COR-L47 (cell line): ENCODE results near the gene SND1.

Source experiments
- DNase-seq: peaks from one replicate; lab custom pipeline; 2025; lab: John Stamatoyannopoulos, UW

SND1 gene

GRCh38 chr7:128071801-128072200 lies 419.8 kb downstream of the SND1 start:
- no peak for DNase-seq

GRCh38 chr7:128073671-128074310 lies 421.8 kb downstream of the SND1 start:
- DNase-seq = no peak

GRCh38 chr7:128074336-128074735 lies 422.3 kb downstream of the SND1 start:
- no peak for DNase-seq

GRCh38 chr7:128074736-128075135 lies 422.7 kb downstream of the SND1 start:
- DNase-seq = no peak

- DNase-seq = no peak
Observed at GRCh38 chr7:128075242-128076095, 423.5 kb downstream of the SND1 start.

GRCh38 chr7:128076196-128076795 lies 424.3 kb downstream of the SND1 start:
- DNase-seq = no peak

GRCh38 chr7:128076796-128077271 lies 424.8 kb downstream of the SND1 start:
- DNase-seq = peak; percentile 54

- no peak for DNase-seq
Observed at GRCh38 chr7:128078309-128078708, 426.3 kb downstream of the SND1 start.

GRCh38 chr7:128080169-128080568 lies 428.2 kb downstream of the SND1 start:
- DNase-seq = no peak

- DNase-seq = no peak
Observed at GRCh38 chr7:128081351-128081750, 429.4 kb downstream of the SND1 start.

GRCh38 chr7:128081808-128082207 lies 429.8 kb downstream of the SND1 start:
- DNase-seq = no peak

- DNase-seq = no peak
Observed at GRCh38 chr7:128082431-128082830, 430.4 kb downstream of the SND1 start.

- peak; percentile 88 for DNase-seq
Observed at GRCh38 chr7:128084896-128085608, 433.1 kb downstream of the SND1 start.

GRCh38 chr7:128090492-128090891 lies 438.5 kb downstream of the SND1 start:
- DNase-seq = no peak

- DNase-seq = no peak
Observed at GRCh38 chr7:128091106-128091505, 439.1 kb downstream of the SND1 start.

GRCh38 chr7:128092221-128092620 lies 440.2 kb downstream of the SND1 start:
- DNase-seq = no peak

GRCh38 chr7:128093614-128094570 lies 441.9 kb downstream of the SND1 start:
- peak; percentile 53 for DNase-seq

- DNase-seq = no peak
Observed at GRCh38 chr7:128094686-128095085, 442.7 kb downstream of the SND1 start.

GRCh38 chr7:128097211-128097731 lies 445.3 kb downstream of the SND1 start:
- no peak for DNase-seq

GRCh38 chr7:128098629-128099028 lies 446.6 kb downstream of the SND1 start:
- DNase-seq = no peak

GRCh38 chr7:128099204-128099671 lies 447.2 kb downstream of the SND1 start:
- DNase-seq = no peak
